Kidney (tissue), 14 donors: ENCODE data around the gene SESN1. TPM values are rescaled to one million over a fixed set of nuclear protein-coding genes. Genes with fewer than 3 reads are reported as not detected.

Source experiments
- DNase-seq, 5 donors: peaks; one replicate each; pipeline ENCODE4 v3.0.0-alpha.2; 2013 to 2020
- FAIRE-seq: peaks from 2 replicates; lab custom pipeline; 2012; peaks lifted over from hg19 to GRCh38; lab: Jason Lieb, UNC
- H3K27ac ChIP-seq, 2 donors: one replicate each; pipeline ENCODE4 v1.7.0; 2013; ENCODE audit warnings: low read depth in 2 of 2, low read length in 2 of 2, inconsistent platforms in 1 of 2
- H3K27me3 ChIP-seq: one replicate; pipeline ENCODE4 v1.7.1; 2013; ENCODE audit warnings: low read length, inconsistent platforms; ENCODE audit not compliant: control insufficient read depth, insufficient read depth
- H3K36me3 ChIP-seq, 3 donors: one replicate each; pipeline versions ENCODE4 v1.7.0 to v1.7.1; 2013; ENCODE audit warnings: low read length in 3 of 3, control low read depth in 1 of 3, inconsistent platforms in 1 of 3; ENCODE audit not compliant: insufficient read depth in 3 of 3, control insufficient read depth in 2 of 3
- H3K4me1 ChIP-seq, 3 donors: one replicate each; pipeline versions ENCODE4 v1.7.0 to v1.7.1; 2013; ENCODE audit warnings: low read length in 3 of 3, inconsistent platforms in 1 of 3, low read depth in 1 of 3; ENCODE audit not compliant: control insufficient read depth in 2 of 3, insufficient read depth in 2 of 3
- H3K4me3 ChIP-seq, 3 donors: one replicate each; pipeline versions ENCODE4 v1.7.0 to v1.8.1; 2013; ENCODE audit warnings: low read length in 3 of 3, control low read depth in 1 of 3, inconsistent platforms in 1 of 3
- H3K9ac ChIP-seq, 3 donors: one replicate each; pipeline versions ENCODE4 v1.7.0 to v1.7.1; 2013; ENCODE audit warnings: low read length in 3 of 3, control low read depth in 1 of 3, inconsistent platforms in 1 of 3
- H3K9me3 ChIP-seq, 3 donors: one replicate each; pipeline versions ENCODE4 v1.7.0 to v1.7.1; 2013; ENCODE audit warnings: low read length in 3 of 3, control low read depth in 1 of 3, inconsistent platforms in 1 of 3; ENCODE audit not compliant: control insufficient read depth in 2 of 3, insufficient read depth in 1 of 3
- CTCF ChIP-seq: IDR thresholded peaks from 3 replicates; pipeline ENCODE4 v1.5.1; 2012; ENCODE audit warnings: mild to moderate bottlenecking, moderate library complexity, borderline replicate concordance; ENCODE audit not compliant: insufficient read depth; ENCODE audit errors: extremely low read depth
- intact Hi-C: fragments of 100-400 bp; cut with DNase I; formaldehyde crosslinking; loops from one replicate; pipeline ENCODE4 v1.11.1; 2022
- polyA plus RNA-seq: library from polyadenylated mRNA; stranded (reverse); fragments of 350-450 nt; fragmentation: Illumina TruSeq; extraction: RNeasy Lipid Tissue Mini Kit (QIAGEN cat#74804); gene quantifications from one replicate; pipeline ENCODE4 v1.2.3, GENCODE V29; 2014; ENCODE audit warnings: low read depth, low replicate concordance; ENCODE audit not compliant: insufficient read depth
- total RNA-seq: library from RNA; stranded (reverse); fragmentation: NEBNext Ultra II Directional; extraction: Animal tissue kit (Norgen Biotek cat#: 25700); gene quantifications from one replicate; pipeline ENCODE4 v1.2.1, GENCODE V29; 2021
- donor health status: control.
- donor health status: control.
- donor health status: control.
- donor health status: control.
- donor health status: control.
- donor health status: DM: yes; HTN: yes; CAD: no.
- donor health status: Normal renal cell carcinoma (clear cell type).

The SESN1 gene
- total and polyA plus RNA-seq, 2 donors from 2014 or later = 14.8 to 26.0 TPM

GRCh38 chr6:109010705-109011102, 83.9 kb downstream of the SESN1 start:
- intact Hi-C loops = no loop called here
- no peak for DNase-seq
- no peak for TF ChIP-seq CTCF
- no peaks in the 10 kb centered on the region for H3K36me3 ChIP-seq
- no peak overlapping the region for H3K9ac ChIP-seq
- no peaks in the 10 kb centered on the region for H3K9me3 ChIP-seq
- H3K4me3 ChIP-seq = peak overlapping the region in 1 of 3 donors; percentile 96
- no peaks in the 10 kb centered on the region for H3K27me3 ChIP-seq
- H3K4me1 ChIP-seq = peaks cover 0 to 5% (median 0%) of the 10 kb centered on the region in 3 donors
- H3K27ac ChIP-seq = no peak overlapping the region
- no peak for FAIRE-seq

- no peak for TF ChIP-seq CTCF
- Histone ChIP-seq H3K9me3 (no peaks in the 10 kb centered on the region), H3K36me3 (no peaks in the 10 kb centered on the region), H3K27ac (peak overlapping the region; percentile 90 to 97), H3K4me1 (peaks cover 0 to 5% (median 0%) of the 10 kb centered on the region in 3 donors), H3K27me3 (no peaks in the 10 kb centered on the region), H3K4me3 (peak overlapping the region; percentile 90 to 96 (median 91)), H3K9ac (peak overlapping the region; percentile 84 to 99 (median 98))
- DNase-seq (no peak), FAIRE-seq (no peak)
- intact Hi-C loops = no loop called here
Measured at GRCh38 chr6:109009962-109010704, 84.5 kb downstream of the SESN1 start.

GRCh38 chr6:109009236-109009961, 85.2 kb downstream of the SESN1 start:
- DNase-seq (peak; percentile 93 to 98 (median 95)), FAIRE-seq (no peak)
- Histone ChIP-seq H3K27me3 (no peaks in the 10 kb centered on the region), H3K4me1 (peaks cover 0 to 5% (median 0%) of the 10 kb centered on the region in 3 donors), H3K4me3 (peak overlapping the region; percentile 90 to 96 (median 94)), H3K36me3 (no peaks in the 10 kb centered on the region), H3K9me3 (no peaks in the 10 kb centered on the region), H3K9ac (peak overlapping the region; percentile 84 to 99 (median 98)), H3K27ac (peak overlapping the region; percentile 90 to 97)
- TF ChIP-seq CTCF = peak; percentile 19
- intact Hi-C loops = no loop called here
